NCI-H446 treated with DMSO at 0.1 percent for 48 hours (cell line): Measurements from ENCODE around the gene HNRNPA0.

Source experiments
- DNase-seq: peaks from one replicate; lab custom pipeline; 2025; lab: John Stamatoyannopoulos, UW

Gene HNRNPA0

GRCh38 chr5:137754961-137755762 lies 999 bp upstream of the HNRNPA0 start:
- DNase-seq: no peak

GRCh38 chr5:137753691-137754187 lies 424 bp downstream of the HNRNPA0 start:
- DNase-seq: no peak

GRCh38 chr5:137752905-137753690 lies 1.1 kb downstream of the HNRNPA0 start:
- DNase-seq: no peak

GRCh38 chr5:137751869-137752491 lies 2.2 kb downstream of the HNRNPA0 start:
- peak; percentile 4 for DNase-seq

- no peak for DNase-seq
These were observed 3.7 kb downstream of the HNRNPA0 start for GRCh38 chr5:137750436-137750835.

GRCh38 chr5:137747848-137748247 lies 6.3 kb downstream of the HNRNPA0 start:
- DNase-seq: no peak

- DNase-seq: peak; percentile 52
These were observed 11.0 kb downstream of the HNRNPA0 start for GRCh38 chr5:137743031-137743640.

GRCh38 chr5:137741718-137742117 lies 12.4 kb downstream of the HNRNPA0 start:
- DNase-seq: no peak

- DNase-seq: no peak
These were observed 14.4 kb downstream of the HNRNPA0 start for GRCh38 chr5:137739737-137740136.

- no peak for DNase-seq
These were observed 15.2 kb downstream of the HNRNPA0 start for GRCh38 chr5:137738947-137739346.

GRCh38 chr5:137737349-137738131 lies 16.6 kb downstream of the HNRNPA0 start:
- no peak for DNase-seq

GRCh38 chr5:137736496-137736895 lies 17.7 kb downstream of the HNRNPA0 start:
- DNase-seq: no peak

- DNase-seq: peak; percentile 22
These were observed 18.4 kb downstream of the HNRNPA0 start, which contains the start of gene KLHL3 for GRCh38 chr5:137735555-137736284. KLHL3 (minus strand) TSS chr5:137736089; CDS start chr5:137735646, 443 bp downstream.

GRCh38 chr5:137734962-137735554 lies 19.1 kb downstream of the HNRNPA0 start:
- no peak for DNase-seq

- no peak for DNase-seq
These were observed 19.8 kb downstream of the HNRNPA0 start for GRCh38 chr5:137734331-137734730.

- DNase-seq: no peak
These were observed 20.2 kb downstream of the HNRNPA0 start for GRCh38 chr5:137733922-137734321.

GRCh38 chr5:137733006-137733405 lies 21.2 kb downstream of the HNRNPA0 start:
- DNase-seq: no peak

- no peak for DNase-seq
These were observed 23.0 kb downstream of the HNRNPA0 start for GRCh38 chr5:137731176-137731575.

GRCh38 chr5:137730336-137730735 lies 23.8 kb downstream of the HNRNPA0 start:
- DNase-seq: no peak

GRCh38 chr5:137728048-137728447 lies 26.1 kb downstream of the HNRNPA0 start:
- no peak for DNase-seq
